Lower leg skin (tissue), 3 donors: Measurements from ENCODE around the gene SLC7A10.

Experiments used
- CTCF ChIP-seq, 3 donors: fragments of 450-650 bp; IDR thresholded peaks; one replicate each; pipeline ENCODE4 v1.5.1; 2016; ENCODE audit warnings: antibody characterized with exemption in 3 of 3, mild to moderate bottlenecking in 3 of 3, moderate library complexity in 2 of 3
- POLR2A ChIP-seq, 2 donors: fragments of 450-650 bp; IDR thresholded peaks; one replicate each; pipeline ENCODE4 v1.6.1; 2016 to 2017; ENCODE audit warnings: antibody characterized with exemption in 2 of 2, mild to moderate bottlenecking in 1 of 2, moderate library complexity in 1 of 2

DNA sequence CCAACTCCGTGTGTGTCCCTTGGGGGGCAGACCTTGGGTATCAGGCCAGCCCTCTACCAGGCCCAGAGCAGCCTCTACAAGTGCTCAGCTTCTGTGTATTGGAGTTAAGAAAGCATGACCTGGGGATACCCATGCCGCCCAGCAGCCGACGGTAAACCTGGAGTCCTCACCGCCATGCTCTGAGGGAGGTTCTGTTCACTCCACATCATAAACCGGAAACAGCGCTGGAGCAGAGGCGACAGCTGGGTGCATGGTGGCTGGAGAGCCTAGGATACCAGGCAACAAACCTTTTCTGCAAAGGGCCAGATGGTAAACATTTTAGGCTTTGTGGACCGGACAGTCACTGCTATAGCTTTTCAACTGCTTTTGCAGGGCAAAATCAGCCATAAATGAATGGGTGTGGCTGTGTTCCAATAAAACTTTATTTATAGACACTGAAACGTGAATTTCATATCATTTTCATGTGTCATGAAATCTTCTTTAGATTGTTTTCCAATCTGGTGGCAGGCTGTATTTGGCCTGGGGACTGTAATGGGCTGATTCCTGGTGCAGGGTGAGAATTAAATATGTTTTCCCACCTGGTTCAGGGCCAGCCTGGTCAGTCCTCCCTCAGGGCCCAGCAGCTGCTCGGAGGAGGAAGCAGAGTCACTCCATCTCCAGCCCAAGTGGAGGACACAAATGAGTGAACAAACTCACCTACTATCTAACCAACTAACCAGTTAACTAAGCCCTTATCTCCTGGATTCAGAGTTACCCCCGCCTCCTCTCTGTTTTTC is 45.8 kb upstream of the SLC7A10 start:
- no peak for TF ChIP-seq POLR2A (IDR thresholded peaks at IDR 0.05)
- no peak for TF ChIP-seq CTCF (IDR thresholded peaks at IDR 0.05)
